SK-N-MC (cell line): ENCODE data around the gene ARHGEF7.

Source experiments
- EZH2 ChIP-seq: fragments of 200-600 bp; sonication (generic); IDR thresholded peaks from one replicate; pipeline ENCODE4 v1.6.1; 2017; ENCODE audit warnings: antibody characterized with exemption
- POLR2AphosphoS5 ChIP-seq: IDR thresholded peaks from 2 replicates; pipeline ENCODE4 v1.6.1; 2012; ENCODE audit warnings: mild to moderate bottlenecking, low read depth, low read length, borderline replicate concordance

DNA sequence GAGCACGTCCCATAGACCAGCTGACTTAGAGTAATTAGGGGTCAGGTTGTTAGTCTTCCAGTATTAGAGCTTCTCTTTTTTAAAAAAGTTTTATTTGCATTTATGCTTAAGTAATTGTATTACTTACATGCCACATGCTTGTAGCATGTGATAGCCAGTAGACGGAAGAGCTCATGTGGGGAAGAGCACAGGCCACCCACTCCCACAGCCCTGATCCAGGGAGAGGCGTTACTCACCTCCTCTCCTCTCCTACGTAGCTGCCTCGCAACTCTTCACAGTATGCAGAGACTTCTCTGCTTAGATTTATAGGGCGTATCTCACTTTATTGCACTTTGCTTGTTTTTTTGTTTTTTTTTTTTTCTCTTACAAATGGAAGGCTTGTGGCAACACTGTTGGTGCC is 110.1 kb downstream of the ARHGEF7 start:
- TF ChIP-seq EZH2 (no peak), POLR2AphosphoS5 (no peak)
